ENCODE results near the gene CA11.
A peak's percentile ranks its signal among the peaks of the same experiment; 100 is the strongest.

The CA11 gene

GRCh38 chr19:48595171-48595570 is 50.8 kb downstream of the CA11 start:
- no peaks in the 10 kb centered on the region for H3K9me3 ChIP-seq (ENCODE audit: control insufficient read depth in 2 of 2, low read length in 2 of 2)
- H3K9ac ChIP-seq (ENCODE audit: low read depth in 1 of 2, low read length in 2 of 2): no peak overlapping the region
- H3K4me3 ChIP-seq (ENCODE audit: low read length in 2 of 2): no peak overlapping the region
- H3K4me1 ChIP-seq (ENCODE audit: control insufficient read depth in 2 of 2, insufficient read depth in 2 of 2, low read length in 2 of 2): no peaks in the 10 kb centered on the region
- no peaks in the 10 kb centered on the region for H3K27me3 ChIP-seq (ENCODE audit: control insufficient read depth in 2 of 2, insufficient read depth in 2 of 2, low read length in 2 of 2)
- no peaks in the 10 kb centered on the region for H3K36me3 ChIP-seq (ENCODE audit: control insufficient read depth in 2 of 2, insufficient read depth in 2 of 2, low read length in 2 of 2)
- H3K27ac ChIP-seq (ENCODE audit: low read depth in 2 of 2, low read length in 2 of 2): no peak overlapping the region

- Histone ChIP-seq H3K9ac (ENCODE audit: low read depth in 1 of 2, low read length in 2 of 2) (no peak overlapping the region), H3K27me3 (ENCODE audit: control insufficient read depth in 2 of 2, insufficient read depth in 2 of 2, low read length in 2 of 2) (no peaks in the 10 kb centered on the region), H3K4me3 (ENCODE audit: low read length in 2 of 2) (no peak overlapping the region), H3K36me3 (ENCODE audit: control insufficient read depth in 2 of 2, insufficient read depth in 2 of 2, low read length in 2 of 2) (no peaks in the 10 kb centered on the region), H3K4me1 (ENCODE audit: control insufficient read depth in 2 of 2, insufficient read depth in 2 of 2, low read length in 2 of 2) (peaks cover 0 to 11% of the 10 kb centered on the region in 2 donors), H3K27ac (ENCODE audit: low read depth in 2 of 2, low read length in 2 of 2) (no peak overlapping the region), H3K9me3 (ENCODE audit: control insufficient read depth in 2 of 2, low read length in 2 of 2) (no peaks in the 10 kb centered on the region)
Observed at GRCh38 chr19:48591021-48591420, 55.0 kb downstream of the CA11 start.

- H3K9me3 ChIP-seq (ENCODE audit: control insufficient read depth in 2 of 2, low read length in 2 of 2): no peaks in the 10 kb centered on the region
- no peaks in the 10 kb centered on the region for H3K36me3 ChIP-seq (ENCODE audit: control insufficient read depth in 2 of 2, insufficient read depth in 2 of 2, low read length in 2 of 2)
- peaks cover 0 to 15% of the 10 kb centered on the region in 2 donors for H3K4me1 ChIP-seq (ENCODE audit: control insufficient read depth in 2 of 2, insufficient read depth in 2 of 2, low read length in 2 of 2)
- peak overlapping the region; percentile 27 to 41 for H3K9ac ChIP-seq (ENCODE audit: low read depth in 1 of 2, low read length in 2 of 2)
- H3K27me3 ChIP-seq (ENCODE audit: control insufficient read depth in 2 of 2, insufficient read depth in 2 of 2, low read length in 2 of 2): no peaks in the 10 kb centered on the region
- H3K4me3 ChIP-seq (ENCODE audit: low read length in 2 of 2): peak overlapping the region; percentile 40 to 63
- H3K27ac ChIP-seq (ENCODE audit: low read depth in 2 of 2, low read length in 2 of 2): no peak overlapping the region
Observed at GRCh38 chr19:48588670-48589401, 57.2 kb downstream of the CA11 start.
